Esophagus squamous epithelium (tissue), 5 donors: Measurements from ENCODE around the gene CABP2. TPM values are rescaled to one million over a fixed set of nuclear protein-coding genes. Genes with fewer than 3 reads are reported as not detected.
"Not testable (repeated sequence)": the region's sequence is repeated elsewhere in the genome, so short reads cannot be mapped to it uniquely, and the experiment has no call there.

Source experiments
- DNase-seq: peaks from one replicate; lab custom pipeline; 2025; lab: John Stamatoyannopoulos, UW
- H3K27ac ChIP-seq, 4 donors: fragments of 200-600 bp; sonication (generic); one replicate each; pipeline ENCODE4 v1.5.1; 2016 to 2019; ENCODE audit warnings: mild to moderate bottlenecking in 1 of 4
- H3K27me3 ChIP-seq, 4 donors: fragments of 200-600 bp; sonication (generic); 1 replicate in 3 of 4; 2 replicates in 1 of 4; pipeline versions ENCODE4 v1.5.1 to v1.6.0; 2017 to 2021; ENCODE audit warnings: antibody characterized with exemption in 1 of 4
- H3K36me3 ChIP-seq, 3 donors: fragments of 200-600 bp; sonication (generic); one replicate each; pipeline ENCODE4 v1.5.1; 2016 to 2019
- H3K4me1 ChIP-seq, 3 donors: fragments of 200-600 bp; sonication (generic); one replicate each; pipeline ENCODE4 v1.5.1; 2017 to 2019
- H3K4me3 ChIP-seq, 4 donors: fragments of 200-600 bp; sonication (generic); 1 replicate in 3 of 4; 2 replicates in 1 of 4; pipeline ENCODE4 v1.5.1; 2016 to 2019; ENCODE audit warnings: mild to moderate bottlenecking in 2 of 4, moderate library complexity in 1 of 4
- H3K9me3 ChIP-seq, 3 donors: fragments of 200-600 bp; sonication (generic); one replicate each; pipeline ENCODE4 v1.5.1; 2016 to 2019
- CTCF ChIP-seq, 6 experiments: fragments of 450-650 bp in 4 of 6; fragments of 200-600 bp in 2 of 6; sonication (generic) in 2 of 6; IDR thresholded peaks; one replicate each; pipeline ENCODE4 v1.5.1; 2016 to 2019; ENCODE audit warnings: antibody characterized with exemption in 6 of 6, mild to moderate bottlenecking in 4 of 6, moderate library complexity in 4 of 6
- POLR2A ChIP-seq, 4 donors: fragments of 450-650 bp; IDR thresholded peaks; one replicate each; pipeline ENCODE4 v1.6.1; 2017; ENCODE audit warnings: antibody characterized with exemption in 4 of 4, mild to moderate bottlenecking in 4 of 4, moderate library complexity in 3 of 4
- WGBS, 2 donors: methylation state at CpG; one replicate each; pipeline ENCODE4 v1.1.5; 2018; 5-methylcytosine and 5-hydroxymethylcytosine counted together
- intact Hi-C: fragments of 100-400 bp; cut with DNase I; formaldehyde crosslinking; loops from one replicate; pipeline ENCODE4 v1.15.0; 2022
- total RNA-seq, 4 donors: library from RNA; depleted of rRNA; stranded (reverse); fragments of >200 nt; gene quantifications; one replicate each; pipeline ENCODE4 v1.1.0, GENCODE V29; 2016
- donor health status: DM: yes; HTN: yes; CAD: no.

CABP2 gene
- total RNA-seq, 4 donors from 2014 or later, result not detected

DNA sequence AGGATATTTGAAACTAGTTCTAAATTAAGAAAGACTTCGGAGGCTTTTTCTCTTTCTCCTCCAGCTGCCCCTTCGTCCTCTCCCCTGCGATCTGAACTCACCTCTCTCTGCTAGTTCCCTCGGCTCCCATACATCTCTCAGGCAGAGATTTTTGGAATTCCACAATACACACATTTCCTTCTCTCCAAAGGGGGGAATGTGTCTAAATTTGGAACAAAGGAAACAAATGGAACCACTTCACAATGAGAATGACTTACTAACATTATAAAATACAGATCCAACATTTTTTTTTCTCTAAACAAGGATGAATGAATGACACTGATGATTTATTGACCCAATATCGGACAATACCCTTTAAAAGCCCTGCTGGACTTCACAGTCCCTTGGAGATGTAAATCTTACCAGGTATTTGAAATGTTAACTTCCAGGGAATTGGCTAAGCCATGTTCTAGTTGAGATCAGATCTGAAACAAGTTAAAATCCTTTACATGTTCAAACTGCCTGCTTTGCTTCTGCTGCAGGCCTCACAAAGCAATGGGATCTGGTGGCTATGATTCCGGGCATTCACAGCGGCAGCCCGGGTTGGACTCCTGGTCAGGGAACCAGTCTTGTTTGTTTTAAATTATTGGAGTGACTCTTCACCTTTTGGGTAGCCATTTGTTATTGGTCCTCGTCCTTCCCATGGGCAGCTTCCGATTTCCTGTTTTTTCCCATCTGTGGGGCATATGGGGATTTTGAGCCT, 39.9 kb upstream of the CABP2 start:
- Histone ChIP-seq H3K27me3 (peaks cover 0 to 21% (median 0%) of the 10 kb centered on the region in 4 donors), H3K27ac (peak overlapping the region in 1 of 4 donors; percentile 52), H3K36me3 (no peaks in the 10 kb centered on the region), H3K4me1 (peaks cover 0 to 35% (median 11%) of the 10 kb centered on the region in 3 donors), H3K4me3 (no peak overlapping the region), H3K9me3 (no peaks in the 10 kb centered on the region)
- intact Hi-C loops, result no loop called here
- DNase-seq, result no peak
- WGBS, 2 donors, result 68 to 80% methylated on average over 10 of the region's 10 CpGs
- no peak for TF ChIP-seq POLR2A (IDR thresholded peaks at IDR 0.05)
- TF ChIP-seq CTCF (IDR thresholded peaks at IDR 0.05), result no peak

DNA sequence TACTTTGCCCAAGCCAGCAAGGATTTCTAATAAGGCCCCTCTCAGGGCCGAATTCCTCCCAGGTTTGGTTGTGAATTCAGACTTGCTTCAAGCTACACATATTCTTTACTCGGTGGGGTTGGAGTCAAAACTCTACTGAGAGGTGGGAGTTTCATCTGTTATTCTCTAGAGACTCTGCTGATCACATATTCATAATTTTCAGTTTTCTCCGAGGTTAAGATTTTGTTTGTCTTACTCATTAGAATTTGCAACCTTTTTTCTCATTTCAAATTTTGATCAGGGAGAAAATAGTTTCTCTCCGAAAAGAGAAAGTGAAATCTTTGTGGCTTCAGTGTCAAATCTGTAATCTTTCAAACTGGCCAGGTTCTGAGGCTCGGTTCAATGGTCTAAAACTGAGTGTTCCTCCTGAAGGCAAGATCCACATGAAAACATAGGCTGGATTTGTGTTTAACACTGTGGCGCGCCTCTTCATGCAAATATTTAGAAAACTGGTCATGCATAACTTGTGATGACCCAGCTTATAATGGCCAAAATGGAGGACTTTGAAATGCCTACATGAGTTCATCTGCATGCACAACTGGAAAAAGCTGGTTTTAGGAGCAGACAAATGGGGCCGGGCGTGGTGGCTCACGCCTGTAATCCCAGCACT, 38.8 kb upstream of the CABP2 start:
- intact Hi-C loops, result no loop called here
- Histone ChIP-seq H3K9me3 (no peaks in the 10 kb centered on the region), H3K36me3 (no peaks in the 10 kb centered on the region), H3K27ac (peak overlapping the region in 1 of 4 donors; percentile 52), H3K4me1 (peaks cover 0 to 36% (median 11%) of the 10 kb centered on the region in 3 donors), H3K27me3 (peaks cover 0 to 22% (median 0%) of the 10 kb centered on the region in 4 donors), H3K4me3 (no peak overlapping the region)
- 52 to 53% methylated on average over 10 of the region's 10 CpGs for WGBS, 2 donors
- no peak for DNase-seq
- no peak for TF ChIP-seq POLR2A (IDR thresholded peaks at IDR 0.05)
- no peak for TF ChIP-seq CTCF (IDR thresholded peaks at IDR 0.05)

GRCh38 chr11:67558084-67558772, 35.0 kb upstream of the CABP2 start:
- Histone ChIP-seq H3K9me3 (no peaks in the 10 kb centered on the region), H3K27ac (no peak overlapping the region), H3K27me3 (peaks cover 0 to 14% (median 0%) of the 10 kb centered on the region in 4 donors), H3K4me1 (peaks cover 0 to 23% (median under 1%) of the 10 kb centered on the region in 3 donors), H3K36me3 (no peaks in the 10 kb centered on the region), H3K4me3 (peak overlapping the region in 1 of 4 donors; percentile 10)
- no peak for DNase-seq
- intact Hi-C loops, result no loop called here
- TF ChIP-seq POLR2A (IDR thresholded peaks at IDR 0.05) (no peak), CTCF (IDR thresholded peaks at IDR 0.05) (no peak)
- WGBS, 2 donors, result 33 to 38% methylated on average over 16 to 19 of the region's 19 CpGs

- Histone ChIP-seq H3K4me3 (no peak overlapping the region), H3K4me1 (peaks cover 0 to 8% (median 0%) of the 10 kb centered on the region in 3 donors), H3K9me3 (peaks cover 0 to 5% (median 0%) of the 10 kb centered on the region in 3 donors), H3K36me3 (no peaks in the 10 kb centered on the region), H3K27me3 (peaks cover 0 to 14% (median 0%) of the 10 kb centered on the region in 4 donors), H3K27ac (no peak overlapping the region)
- 55 to 72% methylated on average over 3 of the region's 3 CpGs for WGBS, 2 donors
- DNase-seq, result no peak
- no peak for TF ChIP-seq POLR2A (IDR thresholded peaks at IDR 0.05)
- no peak for TF ChIP-seq CTCF (IDR thresholded peaks at IDR 0.05)
- intact Hi-C loops, result no loop called here
Observed at GRCh38 chr11:67556244-67556643, 33.0 kb upstream of the CABP2 start.

DNA sequence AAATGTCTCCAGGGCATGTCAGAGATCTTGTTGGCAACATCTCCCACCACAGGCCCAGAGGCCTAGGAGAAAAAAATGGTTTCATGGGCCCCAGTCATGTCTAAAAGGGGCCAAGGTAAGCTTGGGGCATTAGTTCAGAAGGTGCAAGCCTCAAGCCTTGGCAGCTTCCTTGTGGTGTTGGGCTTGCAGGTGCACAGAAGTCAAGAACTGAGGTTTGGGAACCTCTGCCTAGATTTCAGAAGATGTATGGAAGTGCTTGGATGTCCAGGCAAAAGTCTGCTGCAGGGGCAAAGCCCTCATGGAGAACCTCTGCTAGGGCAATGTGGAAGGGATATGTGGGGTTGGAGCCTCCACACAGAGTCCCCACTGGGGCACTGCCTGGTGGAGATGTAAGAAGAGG, 28.5 kb upstream of the CABP2 start:
- H3K27me3 ChIP-seq, H3K4me1 ChIP-seq, intact Hi-C loops, H3K4me3 ChIP-seq, H3K27ac ChIP-seq, DNase-seq, H3K9me3 ChIP-seq, H3K36me3 ChIP-seq: not testable (repeated sequence)
